Prostate gland (tissue), 2 donors: ENCODE results near the gene DLX1.

Source experiments
- CTCF ChIP-seq, 4 experiments: fragments of 200-600 bp in 2 of 4; fragments of 450-650 bp in 2 of 4; sonication (generic) in 2 of 4; IDR thresholded peaks; 1 replicate in 3 of 4; 2 replicates in 1 of 4; pipeline ENCODE4 v1.5.1; 2016 to 2019; ENCODE audit warnings: antibody characterized with exemption in 4 of 4, mild to moderate bottlenecking in 2 of 4, moderate library complexity in 2 of 4
- POLR2A ChIP-seq: fragments of 450-650 bp; IDR thresholded peaks from one replicate; pipeline ENCODE4 v1.6.1; 2016; ENCODE audit warnings: antibody characterized with exemption, mild to moderate bottlenecking
- POLR2AphosphoS5 ChIP-seq: sonication (generic); formaldehyde crosslinking; IDR thresholded peaks from one replicate; pipeline ENCODE4 v1.6.1; 2017; ENCODE audit warnings: antibody characterized with exemption

- no peak for TF ChIP-seq POLR2A
- no peak for TF ChIP-seq POLR2AphosphoS5
- no peak for TF ChIP-seq CTCF (IDR thresholded peaks at IDR 0.05)
These were observed 22.6 kb downstream of the DLX1 start for GRCh38 chr2:172107690-172108586.
